Neural cell (in vitro differentiated cells): ENCODE results near the gene ASTL. TPM values are rescaled to one million over a fixed set of nuclear protein-coding genes. Genes with fewer than 3 reads are reported as not detected.

Experiments
- H2AFZ ChIP-seq: fragments of 200-600, 300-800 bp; sonication (generic), shearing (Covaris generic); 2 replicates; pipeline ENCODE4 v1.6.0; 2014; ENCODE audit warnings: low read depth, mild to moderate bottlenecking, antibody characterized with exemption, low read length, moderate library complexity
- H3F3A ChIP-seq: fragments of 200-600 bp; shearing (Covaris generic); 2 replicates; pipeline ENCODE4 v1.6.1; 2016; ENCODE audit warnings: mild to moderate bottlenecking, moderate library complexity, mixed read lengths, antibody characterized with exemption, low read length; ENCODE audit not compliant: insufficient read depth, poor library complexity, severe bottlenecking
- H3K27ac ChIP-seq: fragments of 200-600, 300-800 bp; sonication (generic), shearing (Covaris generic); 2 replicates; pipeline ENCODE4 v1.5.1; 2014; ENCODE audit warnings: mild to moderate bottlenecking, low read length, moderate library complexity
- H3K27me3 ChIP-seq: fragments of 300-800, 200-600 bp; sonication (generic), shearing (Covaris generic); 2 replicates; pipeline ENCODE4 v1.6.0; 2014; ENCODE audit warnings: mild to moderate bottlenecking, low read depth, low read length, moderate library complexity; ENCODE audit not compliant: insufficient read depth
- H3K36me3 ChIP-seq: fragments of 300-800, 200-600 bp; sonication (generic), shearing (Covaris generic); 2 replicates; pipeline ENCODE4 v1.5.1; 2014; ENCODE audit warnings: mild to moderate bottlenecking, antibody characterized with exemption, low read length, moderate library complexity; ENCODE audit not compliant: insufficient read depth
- H3K4me2 ChIP-seq: fragments of 300-800, 200-600 bp; sonication (generic), shearing (Covaris generic); 2 replicates; pipeline ENCODE4 v1.6.0; 2014; ENCODE audit warnings: mild to moderate bottlenecking, low read length
- H3K4me3 ChIP-seq: fragments of 300-800, 200-600 bp; sonication (generic), shearing (Covaris generic); 2 replicates; pipeline ENCODE4 v1.5.1; 2014; ENCODE audit warnings: mild to moderate bottlenecking, low read length, moderate library complexity
- H3K79me2 ChIP-seq: fragments of 200-600 bp; shearing (Covaris generic); replicated peaks from 2 replicates; pipeline ENCODE4 v1.6.0; 2014; ENCODE audit warnings: mild to moderate bottlenecking, low read length, moderate library complexity; ENCODE audit not compliant: insufficient read depth
- H3K9ac ChIP-seq: fragments of 300-800, 200-600 bp; sonication (generic), shearing (Covaris generic); 2 replicates; pipeline ENCODE4 v1.6.1; 2016; ENCODE audit warnings: mild to moderate bottlenecking, low read length, mixed read lengths
- H3K9me2 ChIP-seq: fragments of 200-600 bp; shearing (Covaris generic); 2 replicates; pipeline ENCODE4 v1.6.1; 2016; ENCODE audit warnings: mild to moderate bottlenecking, low read length, mixed read lengths; ENCODE audit not compliant: insufficient read depth
- H3K9me3 ChIP-seq: fragments of 200-600, 300-800 bp; sonication (generic), shearing (Covaris generic); 2 replicates; pipeline ENCODE4 v1.6.1; 2016; ENCODE audit warnings: mild to moderate bottlenecking, mixed run types, low read length, moderate library complexity, mixed read lengths
- H4K20me1 ChIP-seq: fragments of 200-600 bp; shearing (Covaris generic); 2 replicates; pipeline ENCODE4 v1.6.1; 2016; ENCODE audit warnings: mild to moderate bottlenecking, mixed run types; ENCODE audit not compliant: insufficient read depth
- CTCF ChIP-seq: fragments of 450-650 bp; IDR thresholded peaks from 2 replicates; pipeline ENCODE4 v1.5.1; 2014; ENCODE audit warnings: antibody characterized with exemption, mild to moderate bottlenecking, moderate library complexity; ENCODE audit not compliant: poor library complexity, severe bottlenecking
- EP300 ChIP-seq: fragments of 450-650 bp; conservative IDR thresholded peaks from 2 replicates; pipeline ENCODE4 v1.6.1; 2014; ENCODE audit warnings: antibody characterized with exemption, mild to moderate bottlenecking, moderate library complexity; ENCODE audit not compliant: poor library complexity, severe bottlenecking
- EZH2 ChIP-seq: fragments of 200-600, 300-800 bp; shearing (Covaris generic), sonication (generic); IDR thresholded peaks from 2 replicates; pipeline ENCODE4 v1.6.1; 2014; ENCODE audit warnings: antibody characterized with exemption, low read length, borderline replicate concordance, mild to moderate bottlenecking; ENCODE audit not compliant: insufficient read depth, poor library complexity, severe bottlenecking
- MXI1 ChIP-seq: fragments of 450-650 bp; conservative IDR thresholded peaks from 2 replicates; pipeline ENCODE4 v1.6.1; 2014; ENCODE audit warnings: antibody characterized with exemption, mild to moderate bottlenecking; ENCODE audit not compliant: poor library complexity, severe bottlenecking
- POLR2AphosphoS5 ChIP-seq: IDR thresholded peaks from 2 replicates; pipeline ENCODE4 v1.6.1; 2012
- RAD21 ChIP-seq: fragments of 450-650 bp; conservative IDR thresholded peaks from 2 replicates; pipeline ENCODE4 v1.6.1; 2014; ENCODE audit warnings: antibody characterized with exemption, mild to moderate bottlenecking, moderate library complexity
- REST ChIP-seq: IDR thresholded peaks from 2 replicates; pipeline ENCODE4 v1.6.1; 2012; ENCODE audit warnings: borderline replicate concordance
- SMC3 ChIP-seq: fragments of 450-650 bp; conservative IDR thresholded peaks from 2 replicates; pipeline ENCODE4 v1.6.1; 2014; ENCODE audit warnings: antibody characterized with exemption, mild to moderate bottlenecking, moderate library complexity; ENCODE audit not compliant: poor library complexity
- TAF1 ChIP-seq: IDR thresholded peaks from 2 replicates; pipeline ENCODE4 v1.6.1; 2012; ENCODE audit warnings: low read depth
- polyA plus RNA-seq: library from polyadenylated mRNA; depleted of rRNA; stranded (reverse); fragments of >200 nt; gene quantifications from 2 replicates; pipeline ENCODE4 v1.2.3, GENCODE V29; 2014

Gene ASTL
- polyA plus RNA-seq, 1 donor from 2014 or later, result not detected

- no peak overlapping the region for H3K27ac ChIP-seq
- no peaks in the 10 kb centered on the region for H4K20me1 ChIP-seq
- H2AFZ ChIP-seq, result no peak overlapping the region
- H3K4me3 ChIP-seq, result no peak overlapping the region
- peaks cover under 1% of the 10 kb centered on the region for H3K27me3 ChIP-seq
- H3K4me2 ChIP-seq, result no peak overlapping the region
- H3F3A ChIP-seq, result no peaks in the 10 kb centered on the region
- H3K9ac ChIP-seq, result no peak overlapping the region
- no peaks in the 10 kb centered on the region for H3K79me2 ChIP-seq
- H3K9me2 ChIP-seq, result no peaks in the 10 kb centered on the region
- no peak for TF ChIP-seq REST
- no peak for TF ChIP-seq RAD21
- TF ChIP-seq POLR2AphosphoS5, result no peak
- no peak for TF ChIP-seq TAF1
- TF ChIP-seq EZH2, result no peak
- TF ChIP-seq SMC3, result no peak
- TF ChIP-seq EP300, result no peak
- TF ChIP-seq MXI1, result no peak
- TF ChIP-seq CTCF, result no peak
- H3K36me3 ChIP-seq, result no peaks in the 10 kb centered on the region
- H3K9me3 ChIP-seq, result peaks cover 8% of the 10 kb centered on the region
Observed at GRCh38 chr2:96110621-96111256, 27.6 kb downstream of the ASTL start.

GRCh38 chr2:96109931-96110511, 28.3 kb downstream of the ASTL start:
- no peaks in the 10 kb centered on the region for H4K20me1 ChIP-seq
- H2AFZ ChIP-seq, result no peak overlapping the region
- no peak overlapping the region for H3K9ac ChIP-seq
- no peaks in the 10 kb centered on the region for H3F3A ChIP-seq
- peaks cover under 1% of the 10 kb centered on the region for H3K9me3 ChIP-seq
- TF ChIP-seq SMC3 (no peak), MXI1 (no peak), REST (no peak), EZH2 (no peak), CTCF (no peak), POLR2AphosphoS5 (no peak), TAF1 (no peak), EP300 (no peak), RAD21 (no peak)
- H3K79me2 ChIP-seq, result no peaks in the 10 kb centered on the region
- no peak overlapping the region for H3K4me2 ChIP-seq
- H3K4me3 ChIP-seq, result no peak overlapping the region
- no peaks in the 10 kb centered on the region for H3K9me2 ChIP-seq
- H3K36me3 ChIP-seq, result no peaks in the 10 kb centered on the region
- H3K27me3 ChIP-seq, result no peaks in the 10 kb centered on the region
- H3K27ac ChIP-seq, result no peak overlapping the region
